HG03196 (cell line): ENCODE data around the gene MTRR.
"Not testable (repeated sequence)": the region's sequence is repeated elsewhere in the genome, so short reads cannot be mapped to it uniquely, and the experiment has no call there.

Experiments used
- ATAC-seq: cut with Tn5 transposase; IDR thresholded peaks from one replicate; pipeline ENCODE4 v1.9.1; 2021; ENCODE audit not compliant: unreplicated experiment

Gene MTRR

GRCh38 chr5:7894439-7894838 is 25.5 kb downstream of the MTRR start:
- ATAC-seq, result no peak

DNA sequence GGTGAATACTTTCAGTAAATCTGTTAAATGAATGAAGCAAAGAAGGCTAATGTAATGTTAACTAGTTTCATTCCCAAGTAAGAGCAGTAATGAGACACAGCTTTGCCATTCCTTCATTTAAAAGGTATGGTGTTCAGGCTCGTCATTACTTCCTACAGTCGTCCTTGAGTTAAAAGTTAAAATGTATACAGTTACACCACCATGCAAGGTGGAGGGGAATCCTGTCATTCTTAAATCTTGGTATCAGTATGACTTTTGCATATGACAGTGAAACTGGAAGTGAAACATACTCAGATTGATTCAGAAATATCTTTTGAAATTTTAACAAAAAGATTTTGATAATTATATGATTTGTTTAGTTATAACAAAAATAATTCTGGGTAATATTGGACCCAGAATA is 25.9 kb downstream of the MTRR start:
- peak; percentile 97 for ATAC-seq

GRCh38 chr5:7897014-7897600 is 28.2 kb downstream of the MTRR start:
- ATAC-seq, result no peak

DNA sequence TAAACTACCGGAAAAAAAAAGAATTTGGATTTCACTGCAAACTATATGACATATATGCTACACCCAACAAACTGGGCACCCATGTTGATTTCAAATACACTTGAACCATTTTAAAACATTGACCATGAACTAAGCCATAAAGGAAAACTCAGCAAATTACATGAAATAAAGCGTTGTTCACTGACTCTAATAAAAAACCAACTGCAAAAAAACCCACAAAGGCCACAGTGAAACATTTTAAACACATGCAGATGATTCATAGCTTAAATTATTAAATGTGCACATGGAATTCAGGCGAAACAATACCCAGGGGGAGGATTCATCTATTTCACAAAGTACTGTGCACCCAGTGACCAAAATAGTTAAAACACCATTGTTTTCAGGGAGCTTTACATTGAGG is 33.3 kb downstream of the MTRR start:
- ATAC-seq, result no peak

DNA sequence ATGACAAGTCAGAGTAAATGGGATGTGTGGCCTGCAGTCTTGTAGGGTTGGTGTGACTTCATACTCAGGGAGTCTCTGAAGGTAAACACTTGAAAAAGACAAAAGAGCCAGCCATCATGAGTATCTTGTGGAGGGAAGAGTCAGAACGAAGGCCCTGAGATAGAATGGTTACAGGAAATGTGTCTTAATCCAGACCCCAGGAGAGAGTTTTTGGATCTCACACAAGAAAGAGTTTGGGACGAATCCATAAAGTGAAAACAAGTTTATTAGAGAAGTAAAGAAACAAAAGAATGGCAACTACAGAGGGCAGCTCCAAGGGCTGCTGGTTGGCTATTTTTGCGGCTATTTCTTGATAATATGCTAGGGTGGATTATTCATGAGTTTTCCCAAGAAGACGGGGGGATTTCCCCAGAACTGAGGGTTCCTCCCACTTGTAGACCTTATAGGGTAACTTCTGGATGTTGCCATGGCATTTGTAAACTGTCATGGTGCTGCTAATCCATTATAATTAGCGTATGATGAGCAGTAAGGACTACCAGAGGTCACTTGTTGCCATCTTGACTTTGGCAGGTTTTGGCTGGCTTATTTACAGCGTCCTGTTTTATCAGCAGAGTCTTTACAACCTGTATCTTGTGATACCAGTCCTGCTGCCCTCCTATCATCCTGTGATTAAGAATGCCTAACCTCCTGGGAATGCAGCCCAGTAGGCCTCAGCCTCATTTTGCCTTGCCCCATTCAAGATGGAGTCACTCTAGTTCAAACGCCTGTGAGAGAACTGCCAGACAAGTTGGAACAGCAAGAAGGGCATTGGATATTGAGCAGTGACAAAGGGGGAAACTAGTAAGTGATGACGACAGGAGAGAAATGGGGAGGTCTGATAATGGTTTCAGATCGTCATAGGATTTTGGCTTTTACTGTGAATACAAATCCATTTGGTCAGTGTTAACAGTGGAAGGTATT is 34.0 kb downstream of the MTRR start:
- ATAC-seq, result no peak

DNA sequence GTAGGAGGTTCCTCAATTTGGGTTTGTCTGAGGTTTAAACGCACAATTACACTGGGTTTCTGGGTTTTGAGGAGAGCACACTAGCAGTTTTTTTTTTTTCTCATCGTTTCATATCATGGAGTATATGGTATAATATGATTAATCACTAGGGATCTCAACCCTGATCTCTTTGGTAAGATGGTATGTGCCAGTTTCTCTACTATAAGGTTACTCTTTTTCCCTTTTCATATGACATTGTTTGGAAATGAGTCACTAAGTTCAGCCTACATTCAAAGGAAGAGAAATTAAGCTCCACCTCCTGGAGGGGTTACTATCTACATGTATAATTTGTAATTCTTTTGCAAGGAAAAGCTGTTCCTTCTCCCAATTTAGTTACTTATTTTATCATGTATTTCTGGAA is 35.2 kb downstream of the MTRR start:
- ATAC-seq, result no peak

GRCh38 chr5:7907612-7908011 is 38.7 kb downstream of the MTRR start:
- ATAC-seq, result no peak

DNA sequence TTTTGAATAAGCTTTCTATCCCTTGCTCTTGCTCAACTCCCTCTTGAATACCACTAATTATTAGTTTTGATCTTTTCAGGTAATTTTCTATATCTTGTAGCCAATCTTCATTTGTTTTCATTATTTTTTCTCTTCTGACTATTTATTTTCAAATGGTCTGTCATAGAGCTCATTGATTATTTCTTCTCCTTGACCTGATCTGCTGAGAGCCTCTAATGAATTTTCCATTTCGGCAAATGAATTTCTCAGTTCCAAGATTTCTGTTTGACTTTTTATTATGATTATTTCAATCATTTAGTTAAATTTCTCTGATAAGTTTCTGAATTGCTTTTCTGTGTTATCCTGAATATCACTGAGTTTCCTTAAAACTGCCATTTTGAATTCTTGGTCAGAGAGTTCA is 39.4 kb downstream of the MTRR start:
- no peak for ATAC-seq

DNA sequence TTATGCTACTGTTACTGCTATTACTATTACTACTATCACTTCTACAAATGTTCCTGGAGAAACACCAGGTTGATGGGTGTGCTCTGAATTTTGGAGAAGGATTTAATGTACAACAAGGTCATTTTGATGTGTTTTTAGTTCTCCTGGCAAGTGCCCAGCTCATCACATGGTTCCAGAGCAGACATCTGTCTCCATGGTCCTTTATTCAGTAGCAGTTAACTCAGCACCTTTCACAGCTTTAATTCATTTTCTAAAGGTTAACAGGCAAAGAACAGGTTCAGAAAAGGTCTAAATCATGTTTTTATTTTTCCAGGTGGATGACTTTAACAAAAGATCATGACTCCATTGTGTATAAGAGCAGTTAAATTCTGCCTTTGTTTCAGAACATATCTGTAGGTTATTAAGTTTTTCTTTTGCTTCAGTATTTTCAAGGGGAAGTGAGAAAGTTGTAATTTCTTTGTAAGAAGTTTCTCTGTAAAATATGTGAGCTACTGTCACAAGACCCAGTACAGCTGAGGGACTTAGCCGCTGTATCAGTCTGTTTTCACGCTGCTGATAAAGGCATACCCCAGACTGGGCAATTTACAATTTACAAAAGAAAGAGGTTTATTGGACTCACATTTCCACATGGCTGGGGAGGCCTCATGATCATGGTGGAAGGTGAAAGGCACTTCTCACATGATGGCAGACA is 41.9 kb downstream of the MTRR start:
- ATAC-seq, result peak; percentile 62

- not testable (repeated sequence) for ATAC-seq
Observed at GRCh38 chr5:7911429-7911771, 42.5 kb downstream of the MTRR start.

DNA sequence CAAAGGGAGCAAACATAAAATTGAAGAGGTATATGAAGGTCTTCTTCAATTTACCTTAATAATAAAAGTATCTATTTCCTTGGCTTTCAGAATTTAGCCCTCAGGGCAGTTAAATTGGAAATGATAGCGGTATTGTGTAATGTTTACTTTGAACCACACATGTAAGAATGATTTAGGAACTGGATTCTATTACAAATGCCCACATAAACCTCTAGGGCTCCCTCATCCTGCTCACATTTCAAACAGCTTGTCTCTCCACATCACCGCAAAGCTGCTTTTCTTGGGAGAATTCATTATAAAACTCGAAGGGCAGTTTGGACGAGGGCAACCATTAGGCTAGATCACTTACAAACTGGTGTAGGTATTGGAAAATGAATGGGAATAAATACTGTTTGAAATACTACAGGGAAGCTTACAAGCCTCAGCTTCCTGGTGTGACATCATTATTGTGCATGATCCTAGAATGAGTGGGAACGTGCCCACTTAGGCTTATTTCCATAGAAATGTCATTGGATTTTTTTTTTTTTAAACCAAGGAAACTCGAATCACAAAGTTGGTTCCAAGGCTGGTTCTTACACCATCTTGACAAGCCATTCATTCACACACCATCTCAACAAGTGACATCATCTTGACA is 47.3 kb downstream of the MTRR start:
- ATAC-seq, result no peak

DNA sequence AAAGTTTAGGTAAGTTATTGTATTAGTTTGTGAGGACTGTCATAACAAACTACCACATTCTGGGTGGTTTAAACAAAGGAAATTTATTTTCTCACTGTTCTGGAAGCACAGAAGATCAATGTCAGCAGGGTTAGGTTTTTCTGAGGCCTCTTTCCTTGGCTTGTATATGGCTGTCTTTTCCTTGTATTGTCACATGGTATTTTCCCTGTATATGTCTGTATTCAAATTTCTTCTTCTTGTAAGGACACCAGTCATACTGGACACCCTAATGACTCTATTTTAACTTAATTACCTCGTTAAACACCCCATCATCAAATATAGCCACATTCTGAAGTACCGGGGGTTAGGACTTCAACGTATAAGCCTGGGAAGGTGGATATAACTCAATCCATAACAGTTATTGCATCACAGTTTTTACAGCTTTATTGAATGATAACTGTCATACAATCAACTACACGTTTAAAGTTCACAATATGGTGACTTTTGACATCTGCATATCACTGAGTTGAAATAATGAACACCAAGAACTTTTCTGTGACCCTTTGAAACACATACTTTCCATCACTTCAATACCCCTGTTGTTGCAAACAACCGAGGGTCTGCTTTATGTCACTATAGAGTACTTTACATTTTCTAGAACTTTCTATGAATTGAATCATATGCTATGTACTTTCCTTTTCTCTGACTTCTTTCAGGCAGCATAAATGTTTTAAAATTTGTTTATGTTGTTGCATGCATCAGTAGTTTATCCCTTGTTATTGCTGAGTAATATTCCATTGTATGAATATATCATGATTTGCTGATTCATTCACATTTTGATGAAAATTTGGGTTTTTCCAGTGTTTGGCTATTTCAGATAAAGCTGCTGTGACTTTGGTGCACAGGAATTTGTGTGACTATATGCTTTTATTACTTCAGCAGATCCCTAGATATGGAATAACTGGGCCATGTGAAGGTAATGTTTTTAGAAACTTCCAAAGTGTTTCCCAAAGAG is 48.5 kb downstream of the MTRR start:
- no peak for ATAC-seq

DNA sequence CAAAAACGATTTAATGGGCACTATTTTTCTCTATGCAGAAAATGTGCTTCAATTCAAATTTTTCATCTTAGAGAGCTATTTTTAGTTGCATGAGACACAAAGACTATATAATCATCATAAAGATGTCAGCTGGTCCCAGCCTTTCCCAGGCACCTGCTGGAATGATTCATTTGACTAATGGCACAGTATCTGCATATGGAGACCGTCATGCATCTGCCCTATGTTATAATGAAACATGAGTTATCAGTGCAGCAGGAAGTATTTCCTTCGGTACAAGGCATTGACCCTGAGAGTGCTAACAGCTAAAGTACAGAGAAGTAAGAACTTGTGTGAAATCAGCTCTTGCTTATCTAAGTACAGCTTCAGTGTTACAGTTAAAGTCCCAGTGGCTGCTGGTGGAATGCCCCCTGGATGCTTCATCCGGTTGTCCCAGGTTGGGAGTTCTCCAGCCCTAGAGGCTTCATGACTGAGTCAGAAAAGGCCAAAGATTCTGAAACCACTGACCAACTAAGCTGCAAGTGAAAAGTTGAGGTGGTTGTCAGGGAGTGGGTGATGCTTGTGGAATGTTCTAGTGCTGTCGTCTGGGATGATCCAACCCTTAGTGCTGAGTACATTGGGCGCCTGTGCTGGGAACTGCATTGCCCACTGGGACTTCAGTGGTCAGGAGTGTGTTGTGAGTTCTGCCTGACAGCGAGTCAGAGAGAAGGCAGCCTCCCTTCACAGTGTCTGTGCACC is 57.2 kb downstream of the MTRR start:
- no peak for ATAC-seq

GRCh38 chr5:7926720-7927119 is 57.8 kb downstream of the MTRR start:
- no peak for ATAC-seq

DNA sequence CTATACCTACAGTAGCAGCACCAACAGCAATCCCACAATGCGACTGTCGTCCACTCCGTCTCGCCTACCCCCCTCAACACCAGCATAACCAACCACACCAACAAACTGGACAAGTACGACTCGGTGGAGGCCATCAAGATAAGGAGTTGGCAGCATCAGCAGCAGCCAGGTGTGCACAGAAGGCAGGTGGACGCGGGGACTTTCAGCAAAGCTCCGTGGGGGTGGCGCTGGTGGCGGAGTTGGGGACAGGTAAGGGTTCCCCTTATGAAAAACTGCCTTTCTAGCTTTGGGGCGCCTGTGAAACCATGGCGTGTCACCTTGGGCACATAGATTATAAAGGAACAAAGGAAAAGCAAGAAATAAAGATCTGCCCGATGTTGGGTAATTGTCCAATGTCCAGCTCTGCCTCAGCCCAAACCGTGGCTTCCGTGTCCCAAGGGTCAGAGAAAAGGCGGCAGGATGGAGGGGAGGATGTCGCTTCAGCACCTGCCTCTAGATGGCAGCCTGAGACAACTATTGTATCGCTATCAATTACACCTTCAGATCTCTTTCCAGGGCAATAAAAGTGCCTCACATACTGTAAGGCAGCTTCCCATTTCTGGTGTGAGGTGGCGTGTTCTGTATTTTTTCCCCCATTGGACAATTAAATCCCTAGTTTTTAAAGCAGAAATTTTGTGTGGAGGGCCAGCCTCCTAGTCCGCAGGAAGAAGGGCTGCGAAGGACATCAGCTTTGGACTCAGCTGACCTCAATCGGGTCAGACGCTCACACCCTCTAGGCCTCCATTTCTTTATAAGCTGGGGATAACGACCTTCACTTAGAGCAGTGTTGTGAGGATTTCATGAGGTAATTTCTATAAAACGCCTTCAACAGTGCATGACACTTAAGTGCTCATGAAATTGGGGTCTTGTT is 58.8 kb downstream of the MTRR start:
- ATAC-seq, result peak; percentile 91

GRCh38 chr5:7930011-7930410 is 61.1 kb downstream of the MTRR start:
- no peak for ATAC-seq

DNA sequence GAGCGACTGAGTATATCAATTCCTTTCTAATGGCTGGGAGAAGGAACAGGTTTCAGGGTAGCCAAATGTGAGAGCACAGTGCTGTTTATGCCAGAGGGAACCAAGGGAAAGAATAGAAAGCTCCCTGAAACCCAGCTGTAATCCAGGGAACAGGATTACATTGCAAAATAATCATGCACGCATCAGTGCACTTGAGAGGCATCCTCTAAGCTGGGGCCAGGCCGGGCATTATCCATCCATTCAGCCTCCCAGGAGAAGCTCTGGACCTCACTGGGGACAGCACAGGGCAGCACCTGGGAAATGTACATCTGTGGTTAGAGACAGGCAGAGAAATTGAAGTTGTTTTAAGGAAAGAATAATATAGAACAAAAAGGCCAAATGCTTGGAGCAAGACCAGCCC is 72.7 kb downstream of the MTRR start:
- no peak for ATAC-seq

- no peak for ATAC-seq
Observed at GRCh38 chr5:7947301-7947700, 78.4 kb downstream of the MTRR start.
